ENCODE measurements around the gene FAM177A1. TPM values are rescaled to one million over a fixed set of nuclear protein-coding genes. Genes with fewer than 3 reads are reported as not detected.
A peak's percentile ranks its signal among the peaks of the same experiment; 100 is the strongest.

Gene FAM177A1
- total and polyA plus RNA-seq, 9 of the 15 experiments (the other 6 are each of a cell fraction or from before 2014, with no cell fraction given) = 7.7 to 36.2 (median 29.9) TPM

GRCh38 chr14:35047976-35048513 is 2.0 kb downstream of the FAM177A1 start:
- peaks cover 42% of the 10 kb centered on the region for H3K79me2 ChIP-seq (ENCODE audit: control insufficient read depth, insufficient read depth, low read length)
- peak overlapping the region; percentile 86; the same call in 2 of the 3 replicates for H3K27ac ChIP-seq (ENCODE audit: extremely low read depth, low read depth, low read length)
- CTCF ChIA-PET (ENCODE audit: low intra/inter-chr PET ratio) = no interaction called here
- ATAC-seq (no peak), FAIRE-seq (peak; percentile 77), DNase-seq (ENCODE audit: extremely low read depth in 1 of 4, low spot score in 3 of 4) (peak in 1 of 4 experiments; percentile 29)
- in situ Hi-C loops (cut with MboI) = no loop called here
- WGBS (ENCODE audit: insufficient coverage, low coverage, missing lambda C conversion rate) = 6% methylated on average over 4 of the region's 4 CpGs
- H3K27me3 ChIP-seq (ENCODE audit: control insufficient read depth in 2 of 2, insufficient read depth in 2 of 2, low read length in 2 of 2) = no peaks in the 10 kb centered on the region
- H3K9me3 ChIP-seq (replicated peaks; ENCODE audit: control insufficient read depth, insufficient read depth, low read depth, low read length) = no peaks in the 10 kb centered on the region
- peaks cover 5% of the 10 kb centered on the region; the same call in 1 of the 3 replicates for H3K36me3 ChIP-seq (ENCODE audit: control insufficient read depth, insufficient read depth, low read length)
- H2AFZ ChIP-seq (ENCODE audit: low read depth, low read length) = 0 out of 2 replicates have a peak overlapping the region, but pooled peaks have one; percentile 21
- BruUV-seq (replicated peaks) = TSS peak; percentile 56
- H3K4me2 ChIP-seq (ENCODE audit: insufficient read depth, low read length) = peak overlapping the region; percentile 87
- no peaks in the 10 kb centered on the region for H4K20me1 ChIP-seq (replicated peaks; ENCODE audit: control insufficient read depth, insufficient read depth, low read length)
- intact Hi-C loops (cut with micrococcal nuclease) = loop anchor here (2.0 to 10.0 kb wide), 2 partner anchors 75 to 357 kb away; partner anchors contain the start of genes NFKBIA and PRORP
- peak overlapping the region in 1 of 2 experiments; percentile 31; a peak in 1 of 4 replicates for H3K9ac ChIP-seq (ENCODE audit: insufficient read depth in 1 of 2, low read depth in 2 of 2, low read length in 2 of 2)
- TF ChIP-seq ZNF239 (CRISPR knock-in tag; IDR thresholded peaks at IDR 0.05) (no peak), TAL1 (IDR thresholded peaks at IDR 0.05) (no peak), TCF7L2 (IDR thresholded peaks at IDR 0.05; ENCODE audit: low read depth, low read length) (no peak), HMBOX1 (IDR thresholded peaks at IDR 0.05) (peak; percentile 14; the same call in 1 of the 2 replicates)
- H3K4me1 ChIP-seq (replicated peaks in 1 of 2; ENCODE audit: control insufficient read depth in 2 of 2, insufficient read depth in 2 of 2, low read length in 2 of 2) = peaks cover 9 to 16% of the 10 kb centered on the region in 2 experiments; a peak in 4 of 5 replicates
- peak overlapping the region; percentile 69 for H3K4me3 ChIP-seq
- H3K9me1 ChIP-seq (ENCODE audit: control insufficient read depth, insufficient read depth, low read length) = no peaks in the 10 kb centered on the region
- POLR2A ChIA-PET = interaction anchor here (0.7 kb wide), 1 partner anchor 16 kb away, joined by 3 read pairs; no protein-coding TSS in a partner anchor

All from K562 (cell line).